BJ (cell line): ENCODE data around the gene FAF1. TPM values are rescaled to one million over a fixed set of nuclear protein-coding genes. Genes with fewer than 3 reads are reported as not detected.

Experiments
- CTCF ChIA-PET: fragments of 350-600 bp; formaldehyde crosslinking; extraction: SDS; loops from one replicate; lab custom pipeline; 2021; ENCODE audit warnings: antibody characterized with exemption, inconsistent platforms; lab: Yijun Ruan, JAX
- POLR2A ChIA-PET: fragments of 300-600 bp; sonication (Branson Sonifier 250); formaldehyde crosslinking; extraction: SDS; loops from one replicate; lab custom pipeline; 2021; ENCODE audit warnings: antibody characterized with exemption; lab: Charles Lee
- DNase-seq: peaks from one replicate; pipeline ENCODE4 v3.0.0-alpha.2; 2011; ENCODE audit warnings: low read depth
- H3K27me3 ChIP-seq: 2 replicates; pipeline ENCODE4 v1.6.0; 2011; ENCODE audit warnings: low read length; ENCODE audit not compliant: control insufficient read depth, insufficient read depth
- H3K36me3 ChIP-seq: 2 replicates; pipeline ENCODE4 v1.5.1; 2011; ENCODE audit warnings: low read length; ENCODE audit not compliant: control insufficient read depth, insufficient read depth
- H3K4me3 ChIP-seq: 2 replicates; pipeline ENCODE4 v1.5.1; 2011; ENCODE audit warnings: low read depth, mild to moderate bottlenecking, control low read depth, low read length
- polyA plus RNA-seq: library from polyadenylated mRNA; depleted of rRNA; stranded (reverse); fragments of >200 nt; gene quantifications from 2 replicates; pipeline ENCODE4 v1.2.3, GENCODE V29; 2011
- TF ChIP-seq, protein P1 (sequence below): IDR thresholded peaks from 2 replicates; pipeline ENCODE4 v1.5.1; 2011; ENCODE audit warnings: low read depth, mild to moderate bottlenecking, control low read depth, inconsistent platforms, low read length, moderate library complexity; ENCODE audit not compliant: insufficient read depth

FAF1 gene
- polyA plus RNA-seq, 1 experiment: 15.5 TPM

- DNase-seq: no peak
- POLR2A ChIA-PET: no interaction called here
- peaks cover 80% of the 10 kb centered on the region for H3K27me3 ChIP-seq
Observed at GRCh38 chr1:50425376-50426107, 534.5 kb downstream of the FAF1 start.

DNA sequence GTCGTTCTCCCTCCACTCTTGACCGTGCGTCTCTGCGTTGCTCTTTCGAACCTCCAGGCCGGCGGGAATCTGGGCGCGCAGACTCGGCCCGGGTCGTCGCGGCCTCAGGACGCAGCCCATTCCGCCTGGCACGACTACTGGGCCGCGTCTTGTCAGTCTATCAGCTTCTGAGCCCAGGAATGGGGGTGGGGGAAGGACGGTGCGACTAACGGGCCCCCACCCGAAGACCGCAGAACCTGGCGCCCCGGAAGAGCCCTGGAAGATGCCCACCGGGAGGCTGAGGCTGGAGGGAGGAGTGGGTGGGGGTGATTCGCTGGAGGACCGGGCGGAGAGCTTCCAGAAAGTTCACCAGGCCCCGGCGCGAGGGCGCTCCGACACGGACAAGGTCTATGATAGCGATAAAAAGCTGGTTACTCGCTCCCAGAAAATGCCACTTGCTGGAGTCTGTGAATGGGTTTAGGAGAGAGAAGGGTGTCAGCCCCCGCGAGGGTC, 535.1 kb downstream of the FAF1 start:
- TF ChIP-seq, protein P1, sequence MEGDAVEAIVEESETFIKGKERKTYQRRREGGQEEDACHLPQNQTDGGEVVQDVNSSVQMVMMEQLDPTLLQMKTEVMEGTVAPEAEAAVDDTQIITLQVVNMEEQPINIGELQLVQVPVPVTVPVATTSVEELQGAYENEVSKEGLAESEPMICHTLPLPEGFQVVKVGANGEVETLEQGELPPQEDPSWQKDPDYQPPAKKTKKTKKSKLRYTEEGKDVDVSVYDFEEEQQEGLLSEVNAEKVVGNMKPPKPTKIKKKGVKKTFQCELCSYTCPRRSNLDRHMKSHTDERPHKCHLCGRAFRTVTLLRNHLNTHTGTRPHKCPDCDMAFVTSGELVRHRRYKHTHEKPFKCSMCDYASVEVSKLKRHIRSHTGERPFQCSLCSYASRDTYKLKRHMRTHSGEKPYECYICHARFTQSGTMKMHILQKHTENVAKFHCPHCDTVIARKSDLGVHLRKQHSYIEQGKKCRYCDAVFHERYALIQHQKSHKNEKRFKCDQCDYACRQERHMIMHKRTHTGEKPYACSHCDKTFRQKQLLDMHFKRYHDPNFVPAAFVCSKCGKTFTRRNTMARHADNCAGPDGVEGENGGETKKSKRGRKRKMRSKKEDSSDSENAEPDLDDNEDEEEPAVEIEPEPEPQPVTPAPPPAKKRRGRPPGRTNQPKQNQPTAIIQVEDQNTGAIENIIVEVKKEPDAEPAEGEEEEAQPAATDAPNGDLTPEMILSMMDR: no peak
- Histone ChIP-seq H3K36me3 (no peaks in the 10 kb centered on the region), H3K4me3 (no peak overlapping the region), H3K27me3 (peaks cover 79% of the 10 kb centered on the region)
- DNase-seq: no peak
- ChIA-PET POLR2A (no interaction called here), CTCF (interaction anchor here (1.2 to 2.2 kb wide), 2 partner anchors 10 to 11 kb away, joined by 3 to 5 read pairs; no protein-coding TSS in a partner anchor)

More at GRCh38 chr1:50425376-50426107, 534.5 kb downstream of the FAF1 start:
- CTCF ChIA-PET: interaction anchor here (1.0 to 2.2 kb wide), 2 partner anchors 10 to 14 kb away, joined by 5 to 6 read pairs; no protein-coding TSS in a partner anchor
- Histone ChIP-seq H3K36me3 (no peaks in the 10 kb centered on the region), H3K4me3 (no peak overlapping the region)
- TF ChIP-seq, protein P1: no peak

DNA sequence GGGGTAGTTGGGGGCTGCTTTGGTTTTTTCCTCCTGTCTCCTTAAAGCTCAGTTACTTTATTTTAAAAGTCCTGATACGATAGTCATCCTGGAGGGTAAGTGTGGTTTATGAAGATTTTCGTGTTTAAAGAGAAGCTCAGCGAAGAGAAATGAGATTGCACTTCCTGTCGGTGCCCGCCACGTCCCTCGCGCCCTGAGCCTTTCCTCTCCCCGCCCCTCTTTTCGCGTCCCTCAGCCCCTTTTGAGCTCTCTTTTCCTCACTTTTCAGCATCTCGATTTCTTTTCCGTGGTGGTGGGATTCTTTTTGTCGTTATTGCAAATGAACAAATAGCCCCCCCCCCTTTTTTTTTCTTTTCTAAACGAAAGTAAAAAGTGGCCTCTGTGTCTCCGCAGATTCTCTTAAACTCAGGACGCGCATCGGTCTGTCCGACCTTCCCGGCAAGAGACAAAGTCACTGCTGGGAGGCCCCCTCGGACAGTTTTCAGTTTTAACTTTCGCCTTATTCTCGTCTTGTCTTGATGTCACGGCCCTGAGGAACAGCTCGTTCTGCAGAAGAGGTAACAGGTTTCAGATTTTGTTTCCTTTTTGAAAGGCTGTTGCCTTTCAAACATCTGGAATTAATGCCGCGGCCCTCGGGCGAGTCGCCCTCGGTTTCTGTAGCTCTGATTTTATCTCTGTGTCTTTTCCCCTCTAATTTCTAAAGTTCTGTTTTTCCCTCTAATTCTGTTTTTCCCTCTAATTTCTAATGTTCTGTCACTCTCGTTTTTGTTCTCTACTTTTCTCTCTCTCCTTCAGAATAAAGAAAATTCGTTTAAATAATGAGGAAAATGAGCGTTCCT, 535.8 kb downstream of the FAF1 start:
- Histone ChIP-seq H3K27me3 (peaks cover 83% of the 10 kb centered on the region), H3K4me3 (peak overlapping the region; percentile 1; the same call in 1 of the 2 replicates), H3K36me3 (no peaks in the 10 kb centered on the region)
- POLR2A ChIA-PET: no interaction called here
- TF ChIP-seq, protein P1: no peak
- DNase-seq: no peak
- CTCF ChIA-PET: interaction anchor here (1.2 to 2.2 kb wide), 2 partner anchors 9 to 11 kb away, joined by 3 to 5 read pairs; no protein-coding TSS in a partner anchor

DNA sequence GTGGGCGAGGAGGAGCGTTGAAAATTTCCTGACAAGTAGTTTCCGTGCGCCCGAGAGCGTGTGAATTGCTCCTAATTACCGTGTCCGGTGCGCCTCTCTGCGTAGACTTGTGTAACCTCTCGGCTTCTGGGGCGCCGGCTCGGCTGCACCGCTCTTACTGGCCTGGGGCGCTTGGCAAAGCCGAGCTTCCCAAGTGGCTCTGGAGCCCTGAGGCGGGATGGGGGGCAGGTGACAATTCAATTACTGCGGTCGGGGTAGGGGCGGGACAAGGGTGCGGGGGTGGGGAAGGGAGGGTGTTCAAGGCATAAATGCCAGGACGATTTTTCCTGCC, 536.4 kb downstream of the FAF1 start:
- POLR2A ChIA-PET: no interaction called here
- peaks cover 84% of the 10 kb centered on the region for H3K27me3 ChIP-seq

More for the DNA sequence above, 536.4 kb downstream of the FAF1 start:
- TF ChIP-seq, protein P1: no peak
- H3K4me3 ChIP-seq: no peak overlapping the region
- H3K36me3 ChIP-seq: no peaks in the 10 kb centered on the region
- no peak for DNase-seq
- CTCF ChIA-PET: interaction anchor here (2.2 kb wide), 1 partner anchor 12 kb away, joined by 5 read pairs; no protein-coding TSS in a partner anchor
